ENCODE results near the gene CSNK2B.

CSNK2B gene

DNA sequence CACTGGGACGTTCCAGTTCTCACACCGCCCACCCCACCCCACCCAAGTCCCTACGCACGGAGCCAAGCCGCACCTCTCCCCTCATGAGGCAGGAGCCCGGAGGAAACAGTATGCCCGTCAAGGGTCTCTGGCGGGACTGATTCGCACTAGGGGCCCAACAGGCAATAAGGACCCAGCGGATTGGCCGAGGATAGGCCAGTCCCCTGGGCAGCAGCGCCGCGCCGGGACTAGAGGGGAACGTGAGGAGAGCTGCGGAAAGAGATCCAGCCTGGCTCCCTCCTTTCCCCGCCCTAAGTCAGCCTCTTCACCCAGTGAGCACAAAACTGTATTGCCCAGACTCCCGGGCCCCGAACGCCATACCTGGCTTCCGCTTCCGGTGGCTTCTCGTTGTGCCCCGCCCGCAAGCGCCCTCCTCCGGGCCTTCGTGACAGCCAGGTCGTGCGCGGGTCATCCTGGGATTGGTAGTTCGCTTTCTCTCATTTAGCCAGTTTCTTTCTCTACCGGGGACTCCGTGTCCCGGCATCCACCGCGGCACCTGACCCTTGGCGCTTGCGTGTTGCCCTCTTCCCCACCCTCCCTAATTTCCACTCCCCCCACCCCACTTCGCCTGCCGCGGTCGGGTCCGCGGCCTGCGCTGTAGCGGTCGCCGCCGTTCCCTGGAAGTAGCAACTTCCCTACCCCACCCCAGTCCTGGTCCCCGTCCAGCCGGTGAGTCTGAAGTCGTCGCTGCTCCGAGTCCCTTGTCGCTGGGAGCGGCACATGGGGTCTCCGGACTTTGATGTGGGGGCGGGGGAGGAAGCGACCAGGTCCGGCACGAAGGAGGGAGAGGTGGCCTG lies at the start of gene CSNK2B:
CSNK2B (plus strand) TSS at position 580 of the 836 bp plus-strand sequence. CDS start 752 bp downstream, outside the sequence.
- peak within 1 kb of the TSS; percentile 91 for H3K27ac ChIP-seq
- TF ChIP-seq, protein P1, sequence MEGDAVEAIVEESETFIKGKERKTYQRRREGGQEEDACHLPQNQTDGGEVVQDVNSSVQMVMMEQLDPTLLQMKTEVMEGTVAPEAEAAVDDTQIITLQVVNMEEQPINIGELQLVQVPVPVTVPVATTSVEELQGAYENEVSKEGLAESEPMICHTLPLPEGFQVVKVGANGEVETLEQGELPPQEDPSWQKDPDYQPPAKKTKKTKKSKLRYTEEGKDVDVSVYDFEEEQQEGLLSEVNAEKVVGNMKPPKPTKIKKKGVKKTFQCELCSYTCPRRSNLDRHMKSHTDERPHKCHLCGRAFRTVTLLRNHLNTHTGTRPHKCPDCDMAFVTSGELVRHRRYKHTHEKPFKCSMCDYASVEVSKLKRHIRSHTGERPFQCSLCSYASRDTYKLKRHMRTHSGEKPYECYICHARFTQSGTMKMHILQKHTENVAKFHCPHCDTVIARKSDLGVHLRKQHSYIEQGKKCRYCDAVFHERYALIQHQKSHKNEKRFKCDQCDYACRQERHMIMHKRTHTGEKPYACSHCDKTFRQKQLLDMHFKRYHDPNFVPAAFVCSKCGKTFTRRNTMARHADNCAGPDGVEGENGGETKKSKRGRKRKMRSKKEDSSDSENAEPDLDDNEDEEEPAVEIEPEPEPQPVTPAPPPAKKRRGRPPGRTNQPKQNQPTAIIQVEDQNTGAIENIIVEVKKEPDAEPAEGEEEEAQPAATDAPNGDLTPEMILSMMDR (conservative IDR thresholded peaks at IDR 0.05) = no peak

DNA sequence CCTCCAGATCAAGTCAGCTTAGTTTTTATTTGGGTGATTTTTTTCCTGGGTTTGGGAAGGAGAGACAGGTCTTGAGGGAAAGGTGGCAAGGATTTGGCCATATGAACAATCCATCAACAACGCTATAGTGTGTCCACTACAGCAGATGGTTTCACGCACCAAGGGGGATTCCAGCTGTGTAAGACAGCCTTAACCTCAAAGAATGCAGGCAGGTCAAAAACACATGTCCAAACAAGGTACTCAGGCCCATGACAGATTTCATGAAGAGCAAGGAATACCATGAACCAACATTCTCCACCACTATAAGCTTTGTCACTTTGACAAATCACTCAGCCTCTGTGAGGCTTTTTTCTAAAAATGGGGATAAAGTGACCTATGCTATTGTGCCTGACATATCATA lies 48.9 kb upstream of the CSNK2B start:
- no peak overlapping the region for H3K27ac ChIP-seq
- TF ChIP-seq, protein P1 (conservative IDR thresholded peaks at IDR 0.05) = no peak

DNA sequence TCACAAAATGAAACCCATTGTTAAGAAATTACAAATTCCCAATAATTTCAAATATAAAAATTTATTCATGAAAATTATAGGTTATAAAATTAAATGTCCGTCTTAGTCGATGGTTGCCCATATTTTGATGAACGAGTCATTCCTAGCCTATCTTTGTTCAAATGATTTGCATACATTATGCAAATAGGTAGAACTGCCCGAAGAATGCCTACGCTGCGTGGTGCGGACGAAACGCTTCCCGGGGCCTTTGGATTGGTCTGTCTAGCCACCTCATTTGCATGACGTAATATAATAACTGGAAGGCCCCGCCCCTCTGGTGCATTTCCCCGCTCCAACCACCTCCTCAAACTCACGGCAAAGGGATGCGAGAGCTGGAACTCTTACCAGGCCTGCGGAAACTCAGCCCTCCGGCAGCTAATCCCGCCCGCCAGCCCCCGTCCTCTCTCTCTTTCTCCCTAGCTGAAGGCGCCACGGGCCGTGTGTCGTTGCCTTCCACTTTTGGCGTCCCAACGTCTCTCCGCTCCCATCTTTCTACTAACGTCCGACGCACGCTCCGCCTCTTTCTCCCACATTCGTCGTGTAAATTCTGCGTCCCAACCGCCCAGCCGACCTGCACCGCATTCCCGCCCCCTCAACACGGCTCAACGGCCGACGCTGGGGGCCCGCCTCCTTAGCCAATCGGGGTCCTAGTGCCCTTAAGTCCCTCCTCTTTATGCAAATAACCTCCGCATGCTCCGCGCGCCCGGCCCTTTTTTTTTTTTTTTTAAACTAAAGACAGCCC lies 45.9 kb upstream of the CSNK2B start:
- TF ChIP-seq, protein P1 (conservative IDR thresholded peaks at IDR 0.05) = no peak
- H3K27ac ChIP-seq = peak overlapping the region; percentile 95

DNA sequence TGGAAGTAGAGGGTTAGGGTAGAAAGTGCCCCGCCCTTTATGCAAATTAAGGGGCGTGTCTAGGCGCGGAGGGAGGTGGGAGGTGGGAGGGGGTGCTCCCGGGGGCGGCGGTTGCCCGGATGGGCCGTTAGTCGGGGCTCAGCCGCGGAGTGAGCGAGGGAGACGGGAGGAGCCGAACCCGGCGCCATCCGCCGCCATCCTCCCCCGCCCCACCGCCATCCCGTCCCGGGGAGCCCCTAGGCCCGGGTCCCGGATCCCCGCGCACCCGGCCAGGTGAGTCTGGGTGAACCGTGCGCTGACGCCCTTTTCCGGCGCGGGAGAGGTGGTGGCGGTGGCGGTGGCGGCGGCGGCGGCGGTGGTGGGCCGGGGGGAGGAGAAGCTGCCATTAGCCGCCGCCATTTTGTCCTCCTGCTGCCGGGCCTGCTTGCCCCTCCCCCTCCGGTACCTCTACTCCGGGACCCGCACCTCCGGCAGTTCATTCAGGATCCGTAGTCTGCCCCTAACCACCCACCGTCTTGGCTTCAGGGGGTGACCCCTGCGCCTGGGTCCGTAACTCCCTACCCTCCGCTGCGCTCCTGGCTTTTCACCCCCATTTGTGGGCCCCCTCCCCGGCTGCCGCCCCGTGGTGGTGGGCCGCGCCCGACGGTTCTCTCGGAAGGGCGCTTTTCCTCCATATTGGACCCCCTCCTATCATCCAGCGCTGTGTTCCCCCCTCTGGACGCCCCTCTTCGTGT lies 45.1 kb upstream of the CSNK2B start, which contains the start of gene PRRC2A:
PRRC2A (plus strand) TSS at position 130 of the 734 bp plus-strand sequence. CDS start 2,075 bp downstream, outside the sequence.
- H3K27ac ChIP-seq = peak within 1 kb of the TSS; percentile 95
- TF ChIP-seq, protein P1 (conservative IDR thresholded peaks at IDR 0.05) = no peak

DNA sequence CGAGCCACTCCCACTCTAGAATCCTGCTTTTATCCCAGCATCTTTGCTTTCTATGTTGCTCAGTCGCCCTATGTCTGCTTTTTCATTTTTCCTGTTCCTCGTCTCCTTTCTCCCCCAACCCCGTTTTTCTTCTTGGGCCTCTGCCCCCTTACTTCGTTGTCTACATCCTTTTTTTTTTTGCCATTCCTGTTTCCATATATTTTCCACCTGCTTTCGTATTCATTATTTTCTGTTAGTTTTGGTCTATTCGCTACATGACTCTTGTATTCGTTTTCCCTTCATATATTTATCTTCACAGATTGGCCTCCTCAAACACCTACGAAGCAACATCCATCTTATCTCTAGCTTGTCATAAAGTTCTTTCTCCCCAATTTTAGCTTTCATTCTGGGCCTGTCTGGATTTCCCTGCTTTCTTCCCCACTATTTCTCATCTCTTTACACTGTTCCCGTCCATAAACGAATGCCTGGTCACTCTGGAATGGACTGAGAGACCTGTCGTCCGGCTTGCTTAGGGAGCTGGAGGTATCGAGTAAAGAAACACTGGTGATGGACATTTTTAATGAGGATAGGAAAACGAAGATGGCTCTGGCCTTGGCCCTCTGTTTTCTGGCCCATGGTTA lies 44.5 kb upstream of the CSNK2B start:
- TF ChIP-seq, protein P1 (conservative IDR thresholded peaks at IDR 0.05) = no peak
- H3K27ac ChIP-seq = peak overlapping the region; percentile 95

DNA sequence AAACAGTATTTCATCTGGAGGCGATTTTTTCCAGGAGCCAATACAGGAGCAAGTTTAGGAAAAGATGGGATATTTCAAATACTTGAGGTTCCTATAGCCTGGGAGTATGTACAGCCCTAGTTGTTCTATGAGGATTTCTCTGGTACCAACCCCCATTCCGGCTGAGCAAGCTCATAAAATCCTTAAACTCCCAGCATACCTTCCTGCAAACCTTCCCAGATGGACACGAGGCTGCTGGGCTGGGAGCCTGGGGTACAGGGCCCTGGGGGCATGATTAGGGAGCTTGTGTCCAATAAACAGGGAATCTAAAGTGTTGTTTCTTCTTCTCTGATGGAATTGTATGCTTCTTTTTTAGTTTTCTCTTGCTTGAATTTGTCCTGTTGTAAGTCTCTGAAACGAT lies 43.9 kb upstream of the CSNK2B start:
- TF ChIP-seq, protein P1 (conservative IDR thresholded peaks at IDR 0.05) = no peak
- peak overlapping the region; percentile 95 for H3K27ac ChIP-seq

All from VCaP (cell line).